ENCODE measurements around the gene LRRC4C.

DNA sequence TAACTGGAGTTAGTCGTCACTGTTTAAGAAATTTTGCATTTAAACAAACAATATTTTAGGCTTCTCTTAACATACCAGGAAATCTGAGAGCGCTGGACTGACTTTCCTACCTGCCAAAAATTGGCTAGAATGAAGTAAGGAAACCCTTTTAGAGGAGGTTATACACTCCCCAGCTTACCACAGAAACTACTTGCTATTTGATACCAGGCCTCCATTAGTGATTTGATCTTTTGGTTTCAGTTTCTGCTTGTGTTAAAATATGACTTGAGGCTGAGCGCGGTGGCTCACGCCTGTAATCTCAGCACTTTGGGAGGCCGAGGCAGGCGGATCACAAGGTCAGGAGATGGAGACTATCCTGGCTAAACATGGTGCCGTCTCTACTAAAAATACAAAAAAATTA, 419.9 kb downstream of the LRRC4C start:
- TF ChIP-seq, protein P1, sequence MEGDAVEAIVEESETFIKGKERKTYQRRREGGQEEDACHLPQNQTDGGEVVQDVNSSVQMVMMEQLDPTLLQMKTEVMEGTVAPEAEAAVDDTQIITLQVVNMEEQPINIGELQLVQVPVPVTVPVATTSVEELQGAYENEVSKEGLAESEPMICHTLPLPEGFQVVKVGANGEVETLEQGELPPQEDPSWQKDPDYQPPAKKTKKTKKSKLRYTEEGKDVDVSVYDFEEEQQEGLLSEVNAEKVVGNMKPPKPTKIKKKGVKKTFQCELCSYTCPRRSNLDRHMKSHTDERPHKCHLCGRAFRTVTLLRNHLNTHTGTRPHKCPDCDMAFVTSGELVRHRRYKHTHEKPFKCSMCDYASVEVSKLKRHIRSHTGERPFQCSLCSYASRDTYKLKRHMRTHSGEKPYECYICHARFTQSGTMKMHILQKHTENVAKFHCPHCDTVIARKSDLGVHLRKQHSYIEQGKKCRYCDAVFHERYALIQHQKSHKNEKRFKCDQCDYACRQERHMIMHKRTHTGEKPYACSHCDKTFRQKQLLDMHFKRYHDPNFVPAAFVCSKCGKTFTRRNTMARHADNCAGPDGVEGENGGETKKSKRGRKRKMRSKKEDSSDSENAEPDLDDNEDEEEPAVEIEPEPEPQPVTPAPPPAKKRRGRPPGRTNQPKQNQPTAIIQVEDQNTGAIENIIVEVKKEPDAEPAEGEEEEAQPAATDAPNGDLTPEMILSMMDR (IDR thresholded peaks at IDR 0.05; ENCODE audit: low read depth, low read length, missing input control): no peak
- TF ChIP-seq, protein P2, sequence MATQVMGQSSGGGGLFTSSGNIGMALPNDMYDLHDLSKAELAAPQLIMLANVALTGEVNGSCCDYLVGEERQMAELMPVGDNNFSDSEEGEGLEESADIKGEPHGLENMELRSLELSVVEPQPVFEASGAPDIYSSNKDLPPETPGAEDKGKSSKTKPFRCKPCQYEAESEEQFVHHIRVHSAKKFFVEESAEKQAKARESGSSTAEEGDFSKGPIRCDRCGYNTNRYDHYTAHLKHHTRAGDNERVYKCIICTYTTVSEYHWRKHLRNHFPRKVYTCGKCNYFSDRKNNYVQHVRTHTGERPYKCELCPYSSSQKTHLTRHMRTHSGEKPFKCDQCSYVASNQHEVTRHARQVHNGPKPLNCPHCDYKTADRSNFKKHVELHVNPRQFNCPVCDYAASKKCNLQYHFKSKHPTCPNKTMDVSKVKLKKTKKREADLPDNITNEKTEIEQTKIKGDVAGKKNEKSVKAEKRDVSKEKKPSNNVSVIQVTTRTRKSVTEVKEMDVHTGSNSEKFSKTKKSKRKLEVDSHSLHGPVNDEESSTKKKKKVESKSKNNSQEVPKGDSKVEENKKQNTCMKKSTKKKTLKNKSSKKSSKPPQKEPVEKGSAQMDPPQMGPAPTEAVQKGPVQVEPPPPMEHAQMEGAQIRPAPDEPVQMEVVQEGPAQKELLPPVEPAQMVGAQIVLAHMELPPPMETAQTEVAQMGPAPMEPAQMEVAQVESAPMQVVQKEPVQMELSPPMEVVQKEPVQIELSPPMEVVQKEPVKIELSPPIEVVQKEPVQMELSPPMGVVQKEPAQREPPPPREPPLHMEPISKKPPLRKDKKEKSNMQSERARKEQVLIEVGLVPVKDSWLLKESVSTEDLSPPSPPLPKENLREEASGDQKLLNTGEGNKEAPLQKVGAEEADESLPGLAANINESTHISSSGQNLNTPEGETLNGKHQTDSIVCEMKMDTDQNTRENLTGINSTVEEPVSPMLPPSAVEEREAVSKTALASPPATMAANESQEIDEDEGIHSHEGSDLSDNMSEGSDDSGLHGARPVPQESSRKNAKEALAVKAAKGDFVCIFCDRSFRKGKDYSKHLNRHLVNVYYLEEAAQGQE (IDR thresholded peaks at IDR 0.05): no peak
- TF ChIP-seq TAF1 (conservative IDR thresholded peaks at IDR 0.05) (no peak), EGR1 (IDR thresholded peaks at IDR 0.05; ENCODE audit: low read depth in 2 of 2) (no peak), FOXA1 (IDR thresholded peaks at IDR 0.05) (no peak), RXRA (IDR thresholded peaks at IDR 0.05) (no peak), HNF4A (conservative IDR thresholded peaks at IDR 0.05) (no peak), YY1 (IDR thresholded peaks at IDR 0.05) (no peak), JUND (IDR thresholded peaks at IDR 0.05) (no peak), NR2F2 (IDR thresholded peaks at IDR 0.05) (no peak)
- TF ChIP-seq, protein P3, sequence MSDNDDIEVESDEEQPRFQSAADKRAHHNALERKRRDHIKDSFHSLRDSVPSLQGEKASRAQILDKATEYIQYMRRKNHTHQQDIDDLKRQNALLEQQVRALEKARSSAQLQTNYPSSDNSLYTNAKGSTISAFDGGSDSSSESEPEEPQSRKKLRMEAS (IDR thresholded peaks at IDR 0.05): no peak

Measured in liver (tissue), 3 donors.